Stomach (tissue), 4 donors: Measurements from ENCODE around the gene SNTG2.

Experiments used
- EP300 ChIP-seq: sonication (generic); formaldehyde crosslinking; IDR thresholded peaks from one replicate; pipeline ENCODE4 v1.6.1; 2017; ENCODE audit warnings: antibody characterized with exemption
- POLR2A ChIP-seq, 4 donors: fragments of 450-650 bp; IDR thresholded peaks; one replicate each; pipeline ENCODE4 v1.6.1; 2016; ENCODE audit warnings: antibody characterized with exemption in 4 of 4, control low read depth in 2 of 4, mild to moderate bottlenecking in 1 of 4, moderate library complexity in 1 of 4
- POLR2AphosphoS5 ChIP-seq, 3 donors: sonication (generic); formaldehyde crosslinking; IDR thresholded peaks; one replicate each; pipeline ENCODE4 v1.6.1; 2016; ENCODE audit warnings: antibody characterized with exemption in 3 of 3
- TF ChIP-seq, protein P1 (sequence below), 7 experiments: fragments of 450-650 bp in 4 of 7; fragments of 200-600 bp in 3 of 7; sonication (generic) in 3 of 7; IDR thresholded peaks; one replicate each; pipeline ENCODE4 v1.5.1; 2016 to 2019; ENCODE audit warnings: antibody characterized with exemption in 7 of 7, control low read depth in 2 of 7, mild to moderate bottlenecking in 1 of 7

DNA sequence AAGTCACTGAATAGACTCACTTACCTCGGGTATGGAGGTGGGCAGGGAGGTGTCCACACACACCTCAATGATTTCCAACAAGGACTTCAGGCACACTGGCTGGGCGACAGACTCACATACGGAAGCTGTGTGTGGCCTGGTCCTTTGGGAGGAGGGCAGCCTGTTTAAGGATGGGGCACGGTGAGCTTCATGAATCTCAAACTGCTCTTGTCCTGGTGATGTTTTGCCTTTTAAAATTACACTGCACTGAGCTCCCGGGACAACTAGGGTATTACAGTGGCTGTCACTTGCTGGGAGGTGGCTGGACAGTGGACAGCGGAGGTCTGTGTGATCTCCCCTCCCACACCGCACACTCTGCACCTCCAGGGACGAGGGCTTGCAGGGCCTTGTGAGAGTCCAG, 211.6 kb downstream of the SNTG2 start:
- TF ChIP-seq POLR2A (IDR thresholded peaks at IDR 0.05) (no peak), EP300 (no peak), POLR2AphosphoS5 (IDR thresholded peaks at IDR 0.05) (no peak)
- TF ChIP-seq, protein P1, sequence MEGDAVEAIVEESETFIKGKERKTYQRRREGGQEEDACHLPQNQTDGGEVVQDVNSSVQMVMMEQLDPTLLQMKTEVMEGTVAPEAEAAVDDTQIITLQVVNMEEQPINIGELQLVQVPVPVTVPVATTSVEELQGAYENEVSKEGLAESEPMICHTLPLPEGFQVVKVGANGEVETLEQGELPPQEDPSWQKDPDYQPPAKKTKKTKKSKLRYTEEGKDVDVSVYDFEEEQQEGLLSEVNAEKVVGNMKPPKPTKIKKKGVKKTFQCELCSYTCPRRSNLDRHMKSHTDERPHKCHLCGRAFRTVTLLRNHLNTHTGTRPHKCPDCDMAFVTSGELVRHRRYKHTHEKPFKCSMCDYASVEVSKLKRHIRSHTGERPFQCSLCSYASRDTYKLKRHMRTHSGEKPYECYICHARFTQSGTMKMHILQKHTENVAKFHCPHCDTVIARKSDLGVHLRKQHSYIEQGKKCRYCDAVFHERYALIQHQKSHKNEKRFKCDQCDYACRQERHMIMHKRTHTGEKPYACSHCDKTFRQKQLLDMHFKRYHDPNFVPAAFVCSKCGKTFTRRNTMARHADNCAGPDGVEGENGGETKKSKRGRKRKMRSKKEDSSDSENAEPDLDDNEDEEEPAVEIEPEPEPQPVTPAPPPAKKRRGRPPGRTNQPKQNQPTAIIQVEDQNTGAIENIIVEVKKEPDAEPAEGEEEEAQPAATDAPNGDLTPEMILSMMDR (IDR thresholded peaks at IDR 0.05), result no peak
